ENCODE results near the gene IGF2BP2.
"Not testable (repeated sequence)": the region's sequence is repeated elsewhere in the genome, so short reads cannot be mapped to it uniquely, and the experiment has no call there.

GRCh38 chr3:185638651-185639050 is 186.2 kb downstream of the IGF2BP2 start:
- TF ChIP-seq, protein P1, sequence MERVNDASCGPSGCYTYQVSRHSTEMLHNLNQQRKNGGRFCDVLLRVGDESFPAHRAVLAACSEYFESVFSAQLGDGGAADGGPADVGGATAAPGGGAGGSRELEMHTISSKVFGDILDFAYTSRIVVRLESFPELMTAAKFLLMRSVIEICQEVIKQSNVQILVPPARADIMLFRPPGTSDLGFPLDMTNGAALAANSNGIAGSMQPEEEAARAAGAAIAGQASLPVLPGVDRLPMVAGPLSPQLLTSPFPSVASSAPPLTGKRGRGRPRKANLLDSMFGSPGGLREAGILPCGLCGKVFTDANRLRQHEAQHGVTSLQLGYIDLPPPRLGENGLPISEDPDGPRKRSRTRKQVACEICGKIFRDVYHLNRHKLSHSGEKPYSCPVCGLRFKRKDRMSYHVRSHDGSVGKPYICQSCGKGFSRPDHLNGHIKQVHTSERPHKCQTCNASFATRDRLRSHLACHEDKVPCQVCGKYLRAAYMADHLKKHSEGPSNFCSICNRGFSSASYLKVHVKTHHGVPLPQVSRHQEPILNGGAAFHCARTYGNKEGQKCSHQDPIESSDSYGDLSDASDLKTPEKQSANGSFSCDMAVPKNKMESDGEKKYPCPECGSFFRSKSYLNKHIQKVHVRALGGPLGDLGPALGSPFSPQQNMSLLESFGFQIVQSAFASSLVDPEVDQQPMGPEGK (CRISPR knock-in tag; IDR thresholded peaks at IDR 0.05; ENCODE audit: borderline replicate concordance): not testable (repeated sequence)
- not testable (repeated sequence) for TF ChIP-seq ISL1 (CRISPR knock-in tag; IDR thresholded peaks at IDR 0.05); ZC3H10 (CRISPR knock-in tag; IDR thresholded peaks at IDR 0.05); ARNTL (CRISPR knock-in tag; IDR thresholded peaks at IDR 0.05; ENCODE audit: borderline replicate concordance, low read depth); CSDC2 (CRISPR knock-in tag; IDR thresholded peaks at IDR 0.05); ZFP3 (CRISPR knock-in tag; IDR thresholded peaks at IDR 0.05); OSR1 (CRISPR knock-in tag; IDR thresholded peaks at IDR 0.05); CREB5 (CRISPR knock-in tag; IDR thresholded peaks at IDR 0.05; ENCODE audit: low read depth); ESRRG (CRISPR knock-in tag; IDR thresholded peaks at IDR 0.05); ZFP30 (CRISPR knock-in tag; IDR thresholded peaks at IDR 0.05)
- TF ChIP-seq, protein P2, sequence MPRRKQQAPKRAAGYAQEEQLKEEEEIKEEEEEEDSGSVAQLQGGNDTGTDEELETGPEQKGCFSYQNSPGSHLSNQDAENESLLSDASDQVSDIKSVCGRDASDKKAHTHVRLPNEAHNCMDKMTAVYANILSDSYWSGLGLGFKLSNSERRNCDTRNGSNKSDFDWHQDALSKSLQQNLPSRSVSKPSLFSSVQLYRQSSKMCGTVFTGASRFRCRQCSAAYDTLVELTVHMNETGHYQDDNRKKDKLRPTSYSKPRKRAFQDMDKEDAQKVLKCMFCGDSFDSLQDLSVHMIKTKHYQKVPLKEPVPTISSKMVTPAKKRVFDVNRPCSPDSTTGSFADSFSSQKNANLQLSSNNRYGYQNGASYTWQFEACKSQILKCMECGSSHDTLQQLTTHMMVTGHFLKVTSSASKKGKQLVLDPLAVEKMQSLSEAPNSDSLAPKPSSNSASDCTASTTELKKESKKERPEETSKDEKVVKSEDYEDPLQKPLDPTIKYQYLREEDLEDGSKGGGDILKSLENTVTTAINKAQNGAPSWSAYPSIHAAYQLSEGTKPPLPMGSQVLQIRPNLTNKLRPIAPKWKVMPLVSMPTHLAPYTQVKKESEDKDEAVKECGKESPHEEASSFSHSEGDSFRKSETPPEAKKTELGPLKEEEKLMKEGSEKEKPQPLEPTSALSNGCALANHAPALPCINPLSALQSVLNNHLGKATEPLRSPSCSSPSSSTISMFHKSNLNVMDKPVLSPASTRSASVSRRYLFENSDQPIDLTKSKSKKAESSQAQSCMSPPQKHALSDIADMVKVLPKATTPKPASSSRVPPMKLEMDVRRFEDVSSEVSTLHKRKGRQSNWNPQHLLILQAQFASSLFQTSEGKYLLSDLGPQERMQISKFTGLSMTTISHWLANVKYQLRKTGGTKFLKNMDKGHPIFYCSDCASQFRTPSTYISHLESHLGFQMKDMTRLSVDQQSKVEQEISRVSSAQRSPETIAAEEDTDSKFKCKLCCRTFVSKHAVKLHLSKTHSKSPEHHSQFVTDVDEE (CRISPR knock-in tag; IDR thresholded peaks at IDR 0.05): not testable (repeated sequence)

All from SK-N-SH treated with all-trans-retinoic acid at 6 μM for 48 hours (cell line).